HG02938 (cell line): ENCODE results near the gene EVA1C.
"Not testable (repeated sequence)": the region's sequence is repeated elsewhere in the genome, so short reads cannot be mapped to it uniquely, and the experiment has no call there.

Experiments used
- ATAC-seq: cut with Tn5 transposase; IDR thresholded peaks from one replicate; pipeline ENCODE4 v1.9.1; 2021; ENCODE audit warnings: mild to moderate bottlenecking, moderate library complexity; ENCODE audit not compliant: unreplicated experiment

EVA1C gene

GRCh38 chr21:32549886-32550285, 137.4 kb downstream of the EVA1C start:
- ATAC-seq, result no peak

- no peak for ATAC-seq
Observed at GRCh38 chr21:32554832-32555638, 142.5 kb downstream of the EVA1C start.

GRCh38 chr21:32558106-32558505, 145.6 kb downstream of the EVA1C start:
- ATAC-seq, result no peak

- ATAC-seq, result no peak
Observed at GRCh38 chr21:32559006-32559610, 146.6 kb downstream of the EVA1C start.

- no peak for ATAC-seq
Observed at GRCh38 chr21:32560896-32561295, 148.4 kb downstream of the EVA1C start.

GRCh38 chr21:32561476-32561875, 149.0 kb downstream of the EVA1C start:
- not testable (repeated sequence) for ATAC-seq

- ATAC-seq, result no peak
Observed at GRCh38 chr21:32562426-32562825, 149.9 kb downstream of the EVA1C start.

GRCh38 chr21:32562915-32563314, 150.4 kb downstream of the EVA1C start:
- ATAC-seq, result no peak
